ENCODE results near the gene CUL5.
"Not testable (repeated sequence)": the region's sequence is repeated elsewhere in the genome, so short reads cannot be mapped to it uniquely, and the experiment has no call there.

CUL5 gene

GRCh38 chr11:108019870-108020540 is 11.3 kb downstream of the CUL5 start:
- DNase-seq (ENCODE audit: low read depth in 2 of 2), result no peak

GRCh38 chr11:108025387-108026080 is 16.8 kb downstream of the CUL5 start:
- no peak for DNase-seq (ENCODE audit: low read depth in 2 of 2)

DNA sequence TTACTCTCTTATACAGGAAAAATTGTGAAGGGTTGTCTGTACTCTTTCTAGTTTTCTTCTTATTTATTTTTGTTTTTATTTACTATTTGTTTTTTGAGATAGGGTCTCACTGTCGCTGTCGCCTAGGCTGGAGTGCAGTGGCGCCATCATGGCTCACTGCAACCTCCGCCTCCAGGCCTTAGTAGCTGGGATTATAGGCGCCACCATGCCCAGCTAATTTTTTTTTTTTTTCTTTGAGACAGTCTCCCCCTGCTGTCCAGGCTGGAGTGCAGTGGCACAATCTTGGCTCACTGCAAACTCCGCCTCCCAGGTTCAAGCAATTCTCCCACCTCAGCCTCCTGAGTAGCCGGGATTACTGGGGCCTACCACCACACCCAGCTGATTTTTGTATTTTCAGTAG is 18.4 kb downstream of the CUL5 start:
- DNase-seq (ENCODE audit: low read depth in 2 of 2), result no peak

- not testable (repeated sequence) for DNase-seq (ENCODE audit: low read depth in 2 of 2)
These were observed 20.2 kb downstream of the CUL5 start for GRCh38 chr11:108028822-108029441.

DNA sequence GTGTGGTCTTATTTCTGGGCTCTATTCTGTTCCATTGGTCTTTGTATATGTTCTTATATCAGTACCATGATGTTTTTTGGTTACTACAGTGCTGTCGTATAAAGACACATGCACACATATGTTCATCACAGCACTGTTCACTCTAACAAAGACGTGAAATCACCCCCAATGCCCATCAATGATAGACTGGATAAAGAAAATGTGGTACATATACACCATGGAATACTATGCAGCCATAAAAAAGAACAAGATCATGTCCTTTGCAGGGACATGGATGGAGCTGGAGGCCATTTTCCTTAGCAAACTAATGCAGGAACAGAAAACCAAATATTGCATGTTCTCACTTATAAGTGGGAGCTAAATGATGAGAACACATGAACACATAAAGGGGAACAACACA is 22.9 kb downstream of the CUL5 start:
- DNase-seq (ENCODE audit: low read depth in 2 of 2), result not testable (repeated sequence)

- no peak for DNase-seq (ENCODE audit: low read depth in 2 of 2)
These were observed 24.1 kb downstream of the CUL5 start for GRCh38 chr11:108032800-108033199.

- DNase-seq (ENCODE audit: low read depth in 2 of 2), result no peak
These were observed 25.3 kb downstream of the CUL5 start for GRCh38 chr11:108034034-108034433.

GRCh38 chr11:108034952-108035351 is 26.3 kb downstream of the CUL5 start:
- DNase-seq (ENCODE audit: low read depth in 2 of 2), result no peak

DNA sequence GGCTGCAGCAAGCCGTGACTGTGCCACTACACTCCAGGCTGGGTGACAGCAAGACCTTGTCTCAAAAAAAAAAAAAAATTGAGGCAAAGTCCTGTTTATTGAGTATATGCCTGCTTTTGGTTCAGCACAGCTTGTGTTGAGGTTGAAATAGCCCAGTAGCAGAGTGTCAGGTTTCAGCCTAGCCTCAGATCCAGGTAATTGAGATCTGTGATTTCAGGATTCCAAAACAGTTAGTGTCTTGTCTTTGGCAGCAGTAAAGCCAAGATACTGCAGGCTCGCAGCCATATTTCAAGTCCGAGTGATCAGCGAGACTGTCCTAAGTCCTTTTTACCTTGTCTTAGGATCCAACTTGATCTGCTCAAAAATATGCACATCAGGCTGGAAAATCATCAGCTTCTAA is 27.0 kb downstream of the CUL5 start:
- no peak for DNase-seq (ENCODE audit: low read depth in 2 of 2)

- no peak for DNase-seq (ENCODE audit: low read depth in 2 of 2)
These were observed 28.5 kb downstream of the CUL5 start for GRCh38 chr11:108037211-108037610.

GRCh38 chr11:108037636-108038035 is 28.9 kb downstream of the CUL5 start:
- DNase-seq (ENCODE audit: low read depth in 2 of 2), result no peak

GRCh38 chr11:108048269-108048668 is 39.6 kb downstream of the CUL5 start:
- DNase-seq (ENCODE audit: low read depth in 2 of 2), result no peak

DNA sequence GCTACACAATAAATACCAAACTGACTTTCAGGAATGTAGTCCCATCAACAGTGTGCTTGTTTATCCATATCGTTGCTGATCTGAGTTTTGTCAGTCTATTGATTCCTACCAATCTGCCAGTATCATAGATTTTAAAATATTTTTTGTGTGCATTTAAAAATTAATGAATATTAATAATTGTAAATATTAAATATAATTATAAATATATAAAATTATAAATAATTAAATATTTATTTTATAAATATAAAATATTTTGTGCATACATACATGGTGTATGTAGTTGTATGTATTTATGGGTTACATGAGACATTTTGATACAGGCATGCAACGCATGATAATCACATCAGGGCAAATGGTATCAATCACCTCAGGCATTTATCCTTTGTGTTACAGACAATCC is 53.6 kb downstream of the CUL5 start:
- DNase-seq (ENCODE audit: low read depth in 2 of 2), result no peak

DNA sequence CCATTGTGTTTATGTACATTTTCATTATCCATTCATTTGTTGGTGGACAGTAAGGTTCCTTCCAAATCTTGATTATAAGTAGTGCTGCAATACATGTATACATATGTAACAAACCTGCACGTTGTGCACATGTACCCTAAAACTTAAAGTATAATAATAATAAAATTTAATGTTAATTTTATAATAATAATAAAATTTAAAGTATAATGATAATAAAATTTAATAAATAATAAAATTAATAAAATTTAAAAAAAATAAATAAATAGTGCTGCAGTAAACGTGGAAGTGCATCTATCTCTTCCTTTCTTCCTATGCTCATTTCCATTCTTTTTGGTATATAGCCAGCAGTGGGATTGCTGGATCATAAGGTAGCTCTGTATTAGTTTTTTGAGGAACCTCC is 54.7 kb downstream of the CUL5 start:
- DNase-seq (ENCODE audit: low read depth in 2 of 2), result no peak

GRCh38 chr11:108069947-108070346 is 61.2 kb downstream of the CUL5 start:
- no peak for DNase-seq (ENCODE audit: low read depth in 2 of 2)

- no peak for DNase-seq (ENCODE audit: low read depth in 2 of 2)
These were observed 76.1 kb downstream of the CUL5 start for GRCh38 chr11:108084811-108085210.

GRCh38 chr11:108085672-108086071 is 77.0 kb downstream of the CUL5 start:
- no peak for DNase-seq (ENCODE audit: low read depth in 2 of 2)

- no peak for DNase-seq (ENCODE audit: low read depth in 2 of 2)
These were observed 83.4 kb downstream of the CUL5 start for GRCh38 chr11:108092134-108092533.

GRCh38 chr11:108093128-108093904 is 84.6 kb downstream of the CUL5 start:
- no peak for DNase-seq (ENCODE audit: low read depth in 2 of 2)

GRCh38 chr11:108097179-108097578 is 88.5 kb downstream of the CUL5 start:
- DNase-seq (ENCODE audit: low read depth in 2 of 2), result no peak

DNA sequence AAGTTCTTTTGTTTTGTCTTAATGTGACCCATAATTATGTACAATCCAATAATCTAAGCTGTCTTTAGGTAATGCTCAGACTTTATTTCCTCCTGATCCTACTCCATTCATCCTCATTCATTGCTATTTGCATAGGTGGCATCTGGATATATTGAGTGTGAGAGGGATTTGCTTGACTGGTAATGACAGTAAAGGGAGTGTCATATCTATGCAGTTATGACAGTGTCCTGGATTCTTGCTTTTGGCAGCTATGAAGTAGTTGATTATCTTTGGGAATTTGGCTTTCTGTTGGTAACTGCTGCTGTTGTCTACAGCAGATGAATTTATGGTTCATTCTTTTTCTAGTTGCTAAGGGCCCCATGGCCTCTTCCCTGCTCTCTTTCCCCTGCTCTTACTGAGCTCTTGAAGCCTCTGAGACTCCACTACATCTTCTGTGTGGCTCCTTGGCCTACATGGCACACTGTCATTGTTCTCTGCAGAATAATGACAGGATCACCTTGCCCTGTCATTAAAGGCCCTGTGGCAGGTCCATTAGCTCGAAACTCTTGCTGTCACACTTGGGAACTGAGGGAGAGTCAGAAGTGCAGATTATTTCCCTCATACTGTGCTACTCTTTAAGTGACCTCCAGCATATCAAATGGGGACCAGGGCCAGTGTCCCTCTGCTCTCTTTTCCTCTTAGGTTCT is 92.5 kb downstream of the CUL5 start:
- DNase-seq (ENCODE audit: low read depth in 2 of 2), result no peak

DNA sequence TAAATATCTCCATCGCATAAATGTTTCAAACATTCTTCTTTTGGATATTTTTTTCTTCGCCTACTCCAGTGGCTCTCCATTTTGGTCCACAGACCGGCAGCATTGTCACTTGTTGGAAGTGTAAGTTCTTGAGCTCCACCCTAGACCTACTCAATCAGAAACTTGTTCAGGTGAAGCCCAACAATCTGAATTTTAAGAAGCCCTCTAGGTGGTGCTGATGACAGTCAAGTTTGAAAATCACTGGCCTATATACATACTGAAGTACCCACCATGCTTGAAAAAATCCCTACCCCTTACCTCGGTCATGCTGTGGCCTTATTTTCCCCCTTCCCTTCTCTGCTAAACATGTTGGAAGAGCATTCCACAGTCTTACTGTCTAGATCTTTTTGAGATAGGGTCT is 102.4 kb downstream of the CUL5 start:
- no peak for DNase-seq (ENCODE audit: low read depth in 2 of 2)

Measured in stimulated activated CD4-positive, alpha-beta T cell treated with anti-CD3 and anti-CD28 coated beads, Interleukin-12 subunit alpha, Interleukin-12 subunit beta, amount 100 ng/mL, for 24 hours (primary cell).